Testis (tissue), 2 donors: ENCODE measurements around the gene FUT4.

Experiments
- POLR2A ChIP-seq: fragments of 450-650 bp; IDR thresholded peaks from one replicate; pipeline ENCODE4 v1.6.1; 2017; ENCODE audit warnings: antibody characterized with exemption, mild to moderate bottlenecking, moderate library complexity
- TF ChIP-seq, protein P1 (sequence below), 3 experiments: fragments of 450-650 bp in 2 of 3; fragments of 200-600 bp in 1 of 3; sonication (generic) in 1 of 3; IDR thresholded peaks; one replicate each; pipeline ENCODE4 v1.5.1; 2016 to 2019; ENCODE audit warnings: antibody characterized with exemption in 3 of 3, mild to moderate bottlenecking in 2 of 3, moderate library complexity in 1 of 3

DNA sequence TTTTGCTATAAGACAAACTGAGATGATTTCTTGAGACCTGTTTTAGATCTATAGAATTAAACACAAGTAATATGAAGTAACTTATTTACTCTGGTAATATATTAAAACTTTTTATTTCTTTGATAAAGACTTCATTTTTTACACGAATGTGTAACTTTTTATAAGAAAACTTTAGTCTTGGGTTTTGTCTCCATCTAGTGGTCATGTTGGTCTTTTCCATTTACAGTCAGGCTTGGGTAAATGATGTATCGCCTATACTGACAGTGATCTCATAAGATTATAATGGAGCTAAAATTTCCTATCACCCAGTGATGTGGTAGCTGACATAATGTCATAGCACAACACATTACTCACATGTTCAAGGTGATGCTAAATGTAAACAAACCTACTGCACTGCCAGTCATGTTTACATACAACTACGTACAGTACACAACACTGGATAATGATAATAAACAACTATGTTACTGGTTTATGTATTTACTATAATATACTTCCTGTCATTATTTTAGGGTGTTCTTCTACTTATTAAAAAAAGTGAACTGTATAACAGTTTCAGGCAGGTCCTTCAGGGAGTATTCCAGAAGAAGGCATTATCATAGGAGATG, 38.9 kb upstream of the FUT4 start:
- TF ChIP-seq, protein P1, sequence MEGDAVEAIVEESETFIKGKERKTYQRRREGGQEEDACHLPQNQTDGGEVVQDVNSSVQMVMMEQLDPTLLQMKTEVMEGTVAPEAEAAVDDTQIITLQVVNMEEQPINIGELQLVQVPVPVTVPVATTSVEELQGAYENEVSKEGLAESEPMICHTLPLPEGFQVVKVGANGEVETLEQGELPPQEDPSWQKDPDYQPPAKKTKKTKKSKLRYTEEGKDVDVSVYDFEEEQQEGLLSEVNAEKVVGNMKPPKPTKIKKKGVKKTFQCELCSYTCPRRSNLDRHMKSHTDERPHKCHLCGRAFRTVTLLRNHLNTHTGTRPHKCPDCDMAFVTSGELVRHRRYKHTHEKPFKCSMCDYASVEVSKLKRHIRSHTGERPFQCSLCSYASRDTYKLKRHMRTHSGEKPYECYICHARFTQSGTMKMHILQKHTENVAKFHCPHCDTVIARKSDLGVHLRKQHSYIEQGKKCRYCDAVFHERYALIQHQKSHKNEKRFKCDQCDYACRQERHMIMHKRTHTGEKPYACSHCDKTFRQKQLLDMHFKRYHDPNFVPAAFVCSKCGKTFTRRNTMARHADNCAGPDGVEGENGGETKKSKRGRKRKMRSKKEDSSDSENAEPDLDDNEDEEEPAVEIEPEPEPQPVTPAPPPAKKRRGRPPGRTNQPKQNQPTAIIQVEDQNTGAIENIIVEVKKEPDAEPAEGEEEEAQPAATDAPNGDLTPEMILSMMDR (IDR thresholded peaks at IDR 0.05), result peak; percentile 53 to 67 (median 57)
- TF ChIP-seq POLR2A, result no peak
